HCT116 (cell line): ENCODE results near the gene PLEKHA5. TPM values are rescaled to one million over a fixed set of nuclear protein-coding genes. Genes with fewer than 3 reads are reported as not detected.

Experiments
- ATAC-seq: fragments of 200-7000 bp; cut with Tn5 transposase; 2 replicates; pipeline ENCODE4 v1.9.1; 2020; ENCODE audit warnings: mild to moderate bottlenecking, moderate library complexity
- BruUV-seq: library from RNA; stranded (reverse); fragments of 400-500 nt; replicated peaks from 2 replicates; lab custom pipeline; 2021; lab: Mats Ljungman, UMichigan
- CTCF ChIA-PET: fragments of 300-600 bp; sonication (Branson Sonifier 250); formaldehyde crosslinking; loops from one replicate; lab custom pipeline; 2021; ENCODE audit warnings: antibody characterized with exemption; lab: Charles Lee
- POLR2A ChIA-PET: fragments of 300-600, 350-600 bp; sonication (Branson Sonifier 250); formaldehyde crosslinking; loops from one replicate; lab custom pipeline; 2021; ENCODE audit warnings: antibody characterized with exemption; lab: Charles Lee
- RAD21 ChIA-PET, 2 experiments: fragments of 300-600 bp; sonication (Branson Sonifier 250); formaldehyde crosslinking; loops; one replicate each; lab custom pipeline; 2023; ENCODE audit warnings: low total read pairs in 2 of 2; ENCODE audit not compliant: uncharacterized antibody in 2 of 2, unreplicated experiment in 2 of 2, low non-redundant PET in 1 of 2; lab: Charles Lee
- DNase-seq: peaks from one replicate; pipeline ENCODE4 v3.0.0-alpha.2; 2010; ENCODE audit warnings: low read depth, low spot score
- H2AFZ ChIP-seq: fragments of 200-600 bp; shearing (Covaris generic), sonication (generic); 2 replicates; pipeline ENCODE4 v1.6.1; 2017; ENCODE audit warnings: low read depth, mixed run types, mixed read lengths, antibody characterized with exemption, low read length; ENCODE audit not compliant: poor library complexity, severe bottlenecking
- H3K27ac ChIP-seq: 2 replicates; pipeline ENCODE4 v1.5.1; 2012; ENCODE audit warnings: low read depth, low read length
- H3K27me3 ChIP-seq: fragments of 200-600 bp; sonication (generic); 2 replicates; pipeline ENCODE4 v1.6.1; 2016; ENCODE audit warnings: mixed run types, low read length, mixed read lengths; ENCODE audit not compliant: insufficient read depth
- H3K36me3 ChIP-seq, 2 experiments: fragments of 200-500 bp in 1 of 2; fragments of 200-600 bp in 1 of 2; sonication (Bioruptor generic) in 1 of 2; sonication (generic) in 1 of 2; 2 replicates each; pipeline versions ENCODE4 v1.5.1 to v1.6.1; 2014 to 2016; ENCODE audit warnings: low read length in 2 of 2, inconsistent platforms in 1 of 2, mixed read lengths in 1 of 2, mixed run types in 1 of 2; ENCODE audit not compliant: insufficient read depth in 2 of 2, control insufficient read depth in 1 of 2
- H3K4me1 ChIP-seq, 2 experiments: fragments of 200-600 bp in 1 of 2; sonication (generic) in 1 of 2; 2 replicates each; pipeline versions ENCODE4 v1.5.1 to v1.6.1; 2012 to 2017; ENCODE audit warnings: low read length in 2 of 2, inconsistent platforms in 1 of 2, mild to moderate bottlenecking in 1 of 2, mixed read lengths in 1 of 2, mixed run types in 1 of 2, moderate library complexity in 1 of 2; ENCODE audit not compliant: insufficient read depth in 2 of 2, control insufficient read depth in 1 of 2
- H3K4me2 ChIP-seq: fragments of 200-600 bp; sonication (generic); 2 replicates; pipeline ENCODE4 v1.6.1; 2017; ENCODE audit warnings: mixed run types, low read length, mixed read lengths
- H3K4me3 ChIP-seq, 2 experiments: fragments of 200-600 bp in 1 of 2; sonication (generic) in 1 of 2; replicated peaks in 1 of 2; 2 replicates each; pipeline ENCODE4 v1.5.1; 2011 to 2016; ENCODE audit warnings: low read length in 2 of 2, control low read depth in 1 of 2, low read depth in 1 of 2, mild to moderate bottlenecking in 1 of 2, mixed read lengths in 1 of 2, mixed run types in 1 of 2
- H3K79me2 ChIP-seq: fragments of 200-600 bp; sonication (generic); 2 replicates; pipeline ENCODE4 v1.6.1; 2017; ENCODE audit warnings: mild to moderate bottlenecking, mixed run types, low read length, moderate library complexity, mixed read lengths; ENCODE audit not compliant: insufficient read depth
- H3K9ac ChIP-seq: fragments of 200-600 bp; sonication (generic); 2 replicates; pipeline ENCODE4 v1.6.1; 2016; ENCODE audit warnings: low read length, mixed read lengths
- H3K9me2 ChIP-seq: fragments of 200-600 bp; sonication (generic), shearing (Covaris generic); 2 replicates; pipeline ENCODE4 v1.6.1; 2017; ENCODE audit warnings: mixed run types, mild to moderate bottlenecking, moderate library complexity; ENCODE audit not compliant: insufficient read depth
- H3K9me3 ChIP-seq, 2 experiments: fragments of 200-500 bp in 1 of 2; fragments of 200-600 bp in 1 of 2; sonication (Bioruptor generic) in 1 of 2; sonication (generic) in 1 of 2; 2 replicates each; pipeline ENCODE4 v1.6.1; 2014 to 2017; ENCODE audit warnings: low read length in 2 of 2, mixed read lengths in 2 of 2, inconsistent platforms in 1 of 2, low read depth in 1 of 2, mild to moderate bottlenecking in 1 of 2, mixed run types in 1 of 2, moderate library complexity in 1 of 2; ENCODE audit not compliant: control insufficient read depth in 1 of 2, insufficient read depth in 1 of 2
- H4K20me1 ChIP-seq: fragments of 200-600 bp; sonication (generic), shearing (Covaris generic); 2 replicates; pipeline ENCODE4 v1.6.1; 2017; ENCODE audit warnings: mixed run types, mild to moderate bottlenecking, moderate library complexity; ENCODE audit not compliant: insufficient read depth
- CBX3 ChIP-seq: IDR thresholded peaks from 2 replicates; pipeline ENCODE4 v1.6.1; 2012; ENCODE audit warnings: low read depth
- CEBPB ChIP-seq: IDR thresholded peaks from 2 replicates; pipeline ENCODE4 v1.6.1; 2012; ENCODE audit warnings: low read depth
- CTCF ChIP-seq, 3 experiments: fragments of 200-600 bp in 1 of 3; sonication (generic) in 1 of 3; IDR thresholded peaks in 2 of 3; conservative IDR thresholded peaks in 1 of 3; 2 replicates each; pipeline ENCODE4 v1.5.1; 2012 to 2017; ENCODE audit warnings: low read depth in 2 of 3, low read length in 2 of 3, antibody characterized with exemption in 1 of 3, borderline replicate concordance in 1 of 3, control low read depth in 1 of 3, mild to moderate bottlenecking in 1 of 3, mixed read lengths in 1 of 3, mixed run types in 1 of 3, moderate library complexity in 1 of 3; ENCODE audit not compliant: insufficient read depth in 1 of 3
- EGR1 ChIP-seq: IDR thresholded peaks from 2 replicates; pipeline ENCODE4 v1.6.1; 2012; ENCODE audit warnings: low read depth
- EZH2phosphoT487 ChIP-seq: fragments of 200-600 bp; IDR thresholded peaks from 2 replicates; pipeline ENCODE4 v1.6.1; 2018; ENCODE audit warnings: antibody characterized with exemption, borderline replicate concordance
- JUND ChIP-seq: IDR thresholded peaks from 2 replicates; pipeline ENCODE4 v1.6.1; 2012
- POLR2A ChIP-seq: IDR thresholded peaks from 2 replicates; pipeline ENCODE4 v1.7.0; 2011; ENCODE audit warnings: borderline replicate concordance; ENCODE audit not compliant: insufficient read depth, insufficient read length; ENCODE audit errors: extremely low read depth
- RAD21 ChIP-seq: IDR thresholded peaks from 2 replicates; pipeline ENCODE4 v1.6.1; 2012; ENCODE audit warnings: low read depth, mild to moderate bottlenecking
- SP1 ChIP-seq: IDR thresholded peaks from 2 replicates; pipeline ENCODE4 v1.6.1; 2012; ENCODE audit warnings: low read depth
- SRF ChIP-seq: IDR thresholded peaks from 2 replicates; pipeline ENCODE4 v1.6.1; 2012; ENCODE audit warnings: low read depth
- TCF7L2 ChIP-seq: IDR thresholded peaks from 2 replicates; pipeline ENCODE4 v1.7.0; 2011; ENCODE audit warnings: borderline replicate concordance, inconsistent platforms; ENCODE audit not compliant: insufficient read depth, insufficient read length; ENCODE audit errors: extremely low read depth
- YY1 ChIP-seq: IDR thresholded peaks from 2 replicates; pipeline ENCODE4 v1.6.1; 2011; ENCODE audit warnings: low read length, low read depth, moderate library complexity, mild to moderate bottlenecking; ENCODE audit not compliant: insufficient replicate concordance; ENCODE audit errors: extremely low read depth
- intact Hi-C: fragments of 100-400 bp; cut with micrococcal nuclease; formaldehyde crosslinking; loops from 2 replicates; pipeline ENCODE4 v1.10.0; 2022
- total RNA-seq: library from RNA; stranded (reverse); gene quantifications from one replicate; pipeline ENCODE4 v1.2.1, GENCODE V29; 2021; ENCODE audit not compliant: unreplicated experiment
- TF ChIP-seq, protein P1 (sequence below): IDR thresholded peaks from 2 replicates; pipeline ENCODE4 v1.6.1; 2012; ENCODE audit warnings: low read depth
- TF ChIP-seq, protein P2 (sequence below): IDR thresholded peaks from 2 replicates; pipeline ENCODE4 v1.6.1; 2012

The PLEKHA5 gene
- total RNA-seq, 1 experiment from 2014 or later = 18.9 TPM

DNA sequence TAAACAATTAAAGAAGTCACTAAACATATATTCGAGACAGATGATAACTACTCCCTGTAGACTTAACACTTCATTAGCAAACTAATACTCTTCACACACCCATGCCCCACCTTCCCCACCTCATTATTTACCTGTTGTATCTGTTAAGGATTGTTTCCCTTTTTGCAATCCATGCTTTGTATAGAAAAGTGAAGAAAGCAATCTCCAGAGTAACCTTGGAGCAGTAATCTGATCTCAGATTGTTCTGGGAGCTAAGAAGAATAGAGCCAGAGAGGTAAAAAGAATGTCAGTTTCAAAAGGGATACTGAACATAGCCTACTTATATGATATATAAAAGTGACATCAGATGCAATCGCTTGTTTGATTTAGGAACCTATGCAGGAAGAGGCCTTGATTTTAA is 37.4 kb downstream of the PLEKHA5 start:
- H3K9me2 ChIP-seq = no peaks in the 10 kb centered on the region
- no peaks in the 10 kb centered on the region; a peak in 1 of 4 replicates for H3K4me1 ChIP-seq
- TF ChIP-seq EZH2phosphoT487 = no peak
- TF ChIP-seq, protein P1, sequence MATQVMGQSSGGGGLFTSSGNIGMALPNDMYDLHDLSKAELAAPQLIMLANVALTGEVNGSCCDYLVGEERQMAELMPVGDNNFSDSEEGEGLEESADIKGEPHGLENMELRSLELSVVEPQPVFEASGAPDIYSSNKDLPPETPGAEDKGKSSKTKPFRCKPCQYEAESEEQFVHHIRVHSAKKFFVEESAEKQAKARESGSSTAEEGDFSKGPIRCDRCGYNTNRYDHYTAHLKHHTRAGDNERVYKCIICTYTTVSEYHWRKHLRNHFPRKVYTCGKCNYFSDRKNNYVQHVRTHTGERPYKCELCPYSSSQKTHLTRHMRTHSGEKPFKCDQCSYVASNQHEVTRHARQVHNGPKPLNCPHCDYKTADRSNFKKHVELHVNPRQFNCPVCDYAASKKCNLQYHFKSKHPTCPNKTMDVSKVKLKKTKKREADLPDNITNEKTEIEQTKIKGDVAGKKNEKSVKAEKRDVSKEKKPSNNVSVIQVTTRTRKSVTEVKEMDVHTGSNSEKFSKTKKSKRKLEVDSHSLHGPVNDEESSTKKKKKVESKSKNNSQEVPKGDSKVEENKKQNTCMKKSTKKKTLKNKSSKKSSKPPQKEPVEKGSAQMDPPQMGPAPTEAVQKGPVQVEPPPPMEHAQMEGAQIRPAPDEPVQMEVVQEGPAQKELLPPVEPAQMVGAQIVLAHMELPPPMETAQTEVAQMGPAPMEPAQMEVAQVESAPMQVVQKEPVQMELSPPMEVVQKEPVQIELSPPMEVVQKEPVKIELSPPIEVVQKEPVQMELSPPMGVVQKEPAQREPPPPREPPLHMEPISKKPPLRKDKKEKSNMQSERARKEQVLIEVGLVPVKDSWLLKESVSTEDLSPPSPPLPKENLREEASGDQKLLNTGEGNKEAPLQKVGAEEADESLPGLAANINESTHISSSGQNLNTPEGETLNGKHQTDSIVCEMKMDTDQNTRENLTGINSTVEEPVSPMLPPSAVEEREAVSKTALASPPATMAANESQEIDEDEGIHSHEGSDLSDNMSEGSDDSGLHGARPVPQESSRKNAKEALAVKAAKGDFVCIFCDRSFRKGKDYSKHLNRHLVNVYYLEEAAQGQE = no peak
- TF ChIP-seq CEBPB = no peak
- no peak for TF ChIP-seq JUND
- no peak for TF ChIP-seq SP1
- TF ChIP-seq, protein P2, sequence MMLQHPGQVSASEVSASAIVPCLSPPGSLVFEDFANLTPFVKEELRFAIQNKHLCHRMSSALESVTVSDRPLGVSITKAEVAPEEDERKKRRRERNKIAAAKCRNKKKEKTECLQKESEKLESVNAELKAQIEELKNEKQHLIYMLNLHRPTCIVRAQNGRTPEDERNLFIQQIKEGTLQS = no peak
- no peak for TF ChIP-seq EGR1
- TF ChIP-seq RAD21 = no peak
- no peak for TF ChIP-seq POLR2A
- no peak for TF ChIP-seq SRF
- no peak for TF ChIP-seq TCF7L2
- no peak for TF ChIP-seq CTCF (IDR thresholded peaks at IDR 0.05 in 2 of 3, conservative IDR thresholded peaks at IDR 0.05 in 1 of 3; ENCODE audit: borderline replicate concordance in 1 of 3, insufficient read depth in 1 of 3, low read depth in 2 of 3, low read length in 2 of 3)
- no peak for TF ChIP-seq YY1
- TF ChIP-seq CBX3 = no peak
- H3K4me3 ChIP-seq = no peak overlapping the region
- ATAC-seq (no peak), DNase-seq (no peak)
- no peaks in the 10 kb centered on the region for H3K9me3 ChIP-seq
- no peak overlapping the region for H3K4me2 ChIP-seq
- ChIA-PET POLR2A (no interaction called here), RAD21 (no interaction called here), CTCF (no interaction called here)
- H2AFZ ChIP-seq = no peak overlapping the region
- no peaks in the 10 kb centered on the region for H3K36me3 ChIP-seq
- BruUV-seq = no TSS peak
- H4K20me1 ChIP-seq = no peaks in the 10 kb centered on the region
- no peaks in the 10 kb centered on the region for H3K27me3 ChIP-seq
- intact Hi-C loops = no loop called here
- no peak overlapping the region for H3K9ac ChIP-seq
- no peak overlapping the region for H3K27ac ChIP-seq
- peaks cover 40% of the 10 kb centered on the region for H3K79me2 ChIP-seq
